Vagina (tissue), 2 donors: ENCODE measurements around the gene PJA2.

Source experiments
- CTCF ChIP-seq, 3 experiments: fragments of 450-650 bp in 2 of 3; fragments of 200-600 bp in 1 of 3; sonication (generic) in 1 of 3; IDR thresholded peaks; one replicate each; pipeline ENCODE4 v1.5.1; 2017 to 2019; ENCODE audit warnings: antibody characterized with exemption in 3 of 3, mild to moderate bottlenecking in 2 of 3, moderate library complexity in 2 of 3
- POLR2A ChIP-seq, 2 donors: fragments of 450-650 bp; IDR thresholded peaks; one replicate each; pipeline ENCODE4 v1.6.1; 2017; ENCODE audit warnings: antibody characterized with exemption in 2 of 2, mild to moderate bottlenecking in 2 of 2, moderate library complexity in 2 of 2
- POLR2AphosphoS5 ChIP-seq, 2 donors: sonication (generic); formaldehyde crosslinking; IDR thresholded peaks; one replicate each; pipeline ENCODE4 v1.9.0; 2017; ENCODE audit warnings: antibody characterized with exemption in 2 of 2, mild to moderate bottlenecking in 2 of 2, low read depth in 1 of 2; ENCODE audit not compliant: insufficient read depth in 1 of 2

DNA sequence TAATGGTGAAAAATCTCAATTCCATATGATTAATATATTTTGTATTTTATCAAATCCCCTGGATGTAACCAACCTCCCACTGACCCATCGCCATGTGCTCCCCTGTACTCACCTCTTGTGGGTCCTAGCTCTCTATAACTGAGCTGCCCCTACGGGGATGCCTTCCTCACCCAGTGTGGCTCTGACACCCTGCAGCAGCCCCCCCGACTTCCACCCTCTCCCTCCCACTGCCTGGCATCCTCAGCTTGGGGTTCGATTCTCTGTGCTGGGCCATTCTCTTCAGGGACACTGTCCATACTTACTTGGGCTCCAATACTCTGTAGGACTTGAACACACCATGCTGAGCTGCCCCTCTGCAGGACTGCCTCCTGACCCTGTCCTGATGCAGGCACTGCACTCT lies 87.1 kb downstream of the PJA2 start:
- no peak for TF ChIP-seq CTCF (IDR thresholded peaks at IDR 0.05)
- TF ChIP-seq POLR2AphosphoS5 (IDR thresholded peaks at IDR 0.05; ENCODE audit: insufficient read depth in 1 of 2, low read depth in 1 of 2): no peak
- no peak for TF ChIP-seq POLR2A (IDR thresholded peaks at IDR 0.05)
